ENCODE results near the gene ZSCAN5B.
"Not testable (repeated sequence)": the region's sequence is repeated elsewhere in the genome, so short reads cannot be mapped to it uniquely, and the experiment has no call there.

Gene ZSCAN5B

DNA sequence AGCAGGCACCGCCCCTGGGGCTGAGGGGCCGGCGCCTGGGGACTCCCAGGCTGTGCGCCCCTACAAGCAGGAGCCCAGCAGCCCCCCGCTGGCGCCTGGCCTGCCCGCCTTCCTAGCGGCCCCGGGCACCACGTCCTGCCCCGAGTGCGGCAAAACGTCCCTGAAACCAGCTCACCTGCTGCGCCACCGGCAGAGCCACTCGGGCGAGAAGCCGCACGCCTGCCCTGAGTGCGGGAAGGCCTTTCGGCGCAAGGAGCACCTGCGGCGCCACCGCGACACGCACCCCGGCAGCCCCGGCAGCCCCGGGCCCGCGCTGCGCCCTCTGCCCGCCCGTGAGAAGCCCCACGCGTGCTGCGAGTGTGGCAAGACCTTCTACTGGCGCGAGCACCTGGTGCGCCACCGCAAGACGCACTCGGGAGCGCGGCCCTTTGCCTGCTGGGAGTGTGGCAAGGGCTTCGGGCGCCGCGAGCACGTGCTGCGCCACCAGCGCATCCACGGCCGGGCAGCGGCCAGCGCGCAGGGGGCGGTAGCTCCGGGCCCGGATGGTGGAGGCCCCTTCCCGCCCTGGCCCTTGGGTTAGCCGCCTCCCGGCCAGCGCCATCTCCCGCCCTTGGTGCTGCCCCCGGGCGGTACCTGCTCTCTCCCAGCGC, 37.8 kb downstream of the ZSCAN5B start:
- no peak for TF ChIP-seq POLR2A (IDR thresholded peaks at IDR 0.05; ENCODE audit: low read depth, low read length)
- no peak for DNase-seq (ENCODE audit: insufficient read length, low spot score)
- FAIRE-seq, result no peak

DNA sequence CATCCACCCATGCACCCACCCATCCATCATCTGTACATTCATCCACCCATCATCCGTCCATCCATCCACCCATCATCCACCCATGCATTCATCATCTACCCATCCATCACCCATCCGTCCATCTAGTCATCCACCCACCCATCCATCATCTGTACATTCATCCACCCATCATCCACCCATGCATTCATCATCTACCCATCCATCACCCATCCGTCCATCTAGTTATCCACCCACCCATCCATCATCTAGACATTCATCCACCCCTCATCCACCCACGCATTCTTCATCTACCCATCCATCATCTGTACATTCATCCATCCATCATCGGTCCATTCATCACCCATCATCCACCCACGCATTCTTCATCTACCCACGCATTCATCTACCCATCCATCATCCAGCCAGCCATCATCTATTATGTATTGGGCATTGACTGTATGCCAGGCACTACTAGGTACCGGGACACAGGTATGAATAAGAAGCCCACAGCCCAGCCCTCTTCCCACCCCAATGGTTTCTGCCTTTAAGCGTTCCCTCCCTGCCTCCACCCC, 38.5 kb downstream of the ZSCAN5B start:
- DNase-seq (ENCODE audit: insufficient read length, low spot score) (no peak), FAIRE-seq (no peak)
- no peak for TF ChIP-seq POLR2A (IDR thresholded peaks at IDR 0.05; ENCODE audit: low read depth, low read length)

DNA sequence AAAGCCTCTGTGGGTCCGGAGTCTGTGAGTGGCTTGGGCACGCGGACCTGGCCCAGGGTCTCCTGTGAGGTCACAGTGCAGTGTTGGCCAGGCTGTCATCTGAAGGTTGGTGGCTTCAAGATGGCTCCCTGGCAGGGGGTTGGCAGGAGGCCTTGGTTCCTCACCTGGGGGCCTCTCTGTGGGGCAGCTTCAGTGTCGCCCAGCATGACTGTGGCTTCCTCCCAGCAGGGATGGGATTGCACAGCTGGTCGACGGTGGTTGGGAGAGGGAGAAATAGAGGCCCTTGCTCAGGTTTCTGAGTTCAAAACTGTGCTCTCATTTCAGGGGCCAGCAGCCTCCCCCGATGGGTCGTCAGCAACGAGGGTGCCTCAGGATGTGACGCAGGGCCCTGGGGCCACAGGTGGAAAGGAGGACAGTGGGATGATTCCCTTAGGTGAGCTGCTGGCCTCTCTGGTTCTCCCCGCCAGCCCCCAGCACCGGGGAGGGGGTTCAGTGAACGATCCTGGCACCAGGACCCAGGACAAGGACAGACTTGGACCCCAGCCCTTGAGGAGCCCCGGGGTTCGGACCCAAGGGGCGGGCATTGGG, 39.3 kb downstream of the ZSCAN5B start:
- no peak for TF ChIP-seq POLR2A (IDR thresholded peaks at IDR 0.05; ENCODE audit: low read depth, low read length)
- DNase-seq (ENCODE audit: insufficient read length, low spot score), result no peak
- no peak for FAIRE-seq

DNA sequence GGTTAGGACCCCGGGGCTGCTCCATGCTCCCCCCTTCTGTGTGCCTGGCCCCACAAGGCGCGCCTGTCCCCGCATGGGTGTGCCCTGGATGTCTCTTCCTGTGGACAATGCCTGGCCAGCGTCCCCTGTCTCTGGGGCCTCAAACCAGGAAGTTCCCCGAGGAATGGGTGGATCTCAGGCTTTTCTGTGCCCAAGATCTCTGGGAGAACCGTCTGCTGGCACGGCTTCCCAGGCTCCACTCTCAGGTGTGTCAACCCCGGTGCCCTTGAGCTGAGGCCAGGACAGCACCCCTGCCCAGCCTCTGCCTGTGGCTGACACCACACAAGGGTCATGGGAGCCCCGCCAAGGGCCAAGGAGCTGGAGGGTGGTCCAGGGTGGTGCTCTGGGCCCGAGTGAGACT, 40.8 kb downstream of the ZSCAN5B start:
- no peak for TF ChIP-seq POLR2A (IDR thresholded peaks at IDR 0.05; ENCODE audit: low read depth, low read length)
- DNase-seq (ENCODE audit: insufficient read length, low spot score), result no peak
- FAIRE-seq, result no peak

DNA sequence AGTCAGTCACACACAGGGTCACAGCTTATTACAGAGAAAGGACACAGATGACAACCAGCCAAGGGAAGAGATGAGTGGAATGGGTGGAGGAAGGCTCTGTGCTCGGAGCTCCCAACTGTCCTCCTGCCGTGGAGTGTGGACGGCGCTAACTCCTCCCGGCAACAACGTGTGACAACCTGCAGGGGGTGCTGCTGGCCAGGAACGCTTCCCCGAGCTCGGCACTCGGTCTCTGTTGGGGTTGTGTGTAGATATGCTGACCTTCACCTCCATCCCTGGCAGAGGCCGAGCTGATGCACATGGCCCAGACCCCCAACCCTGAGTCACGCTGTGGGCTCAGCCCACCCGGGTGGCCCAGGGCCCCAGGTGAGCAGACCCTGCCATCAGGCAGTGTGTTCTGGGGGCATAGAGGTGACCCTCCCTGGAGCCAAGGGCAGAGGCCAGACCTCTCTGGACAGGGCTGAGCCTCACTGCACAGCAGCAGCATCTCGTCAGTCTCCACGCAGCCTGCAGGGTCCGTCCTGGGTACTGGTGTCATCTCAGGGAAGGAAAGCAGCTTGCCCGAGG, 42.4 kb downstream of the ZSCAN5B start:
- TF ChIP-seq POLR2A (IDR thresholded peaks at IDR 0.05; ENCODE audit: low read depth, low read length), result no peak
- FAIRE-seq (no peak), DNase-seq (ENCODE audit: insufficient read length, low spot score) (no peak)

DNA sequence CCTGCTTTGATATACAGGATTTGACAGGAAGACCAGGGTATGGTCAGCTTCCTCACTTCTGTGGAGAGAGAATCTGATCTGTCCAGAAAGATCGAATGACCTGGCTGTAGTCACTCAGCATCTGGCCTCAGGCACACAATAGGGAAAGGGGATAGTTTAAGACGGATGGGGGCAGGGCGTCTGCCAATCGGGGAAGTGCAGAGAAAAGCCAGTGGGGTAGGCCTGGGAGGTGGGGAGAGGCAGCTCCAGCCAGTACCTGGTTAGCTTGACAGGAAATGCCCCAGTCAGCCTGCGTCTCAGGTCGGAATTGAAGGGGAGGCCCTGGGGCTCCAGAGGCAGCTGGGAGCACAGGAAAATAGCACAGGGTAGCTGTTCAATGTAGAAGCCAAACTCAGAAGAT, 44.1 kb downstream of the ZSCAN5B start:
- TF ChIP-seq POLR2A (IDR thresholded peaks at IDR 0.05; ENCODE audit: low read depth, low read length), result no peak
- no peak for FAIRE-seq
- no peak for DNase-seq (ENCODE audit: insufficient read length, low spot score)

DNA sequence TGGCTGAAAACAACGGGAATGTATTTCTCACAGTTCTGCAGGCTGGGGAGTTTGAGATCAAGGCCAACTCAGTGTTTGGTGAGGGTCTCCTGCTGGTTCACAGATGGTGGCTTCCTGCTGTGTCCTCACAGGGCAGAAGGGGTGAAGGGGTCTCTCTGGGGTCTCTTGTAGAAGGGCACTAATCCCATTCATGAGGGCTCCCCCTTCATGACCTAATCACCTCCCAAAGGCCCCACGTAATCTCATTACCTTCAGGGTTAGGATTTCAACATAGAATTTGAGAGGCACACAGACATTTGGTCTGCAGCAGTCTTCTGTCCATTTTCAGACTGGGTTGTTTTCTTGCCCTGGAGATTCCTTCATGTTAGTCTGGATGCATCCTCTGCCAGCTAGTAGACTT, 44.9 kb downstream of the ZSCAN5B start:
- FAIRE-seq (no peak), DNase-seq (ENCODE audit: insufficient read length, low spot score) (no peak)
- TF ChIP-seq POLR2A (IDR thresholded peaks at IDR 0.05; ENCODE audit: low read depth, low read length), result no peak

DNA sequence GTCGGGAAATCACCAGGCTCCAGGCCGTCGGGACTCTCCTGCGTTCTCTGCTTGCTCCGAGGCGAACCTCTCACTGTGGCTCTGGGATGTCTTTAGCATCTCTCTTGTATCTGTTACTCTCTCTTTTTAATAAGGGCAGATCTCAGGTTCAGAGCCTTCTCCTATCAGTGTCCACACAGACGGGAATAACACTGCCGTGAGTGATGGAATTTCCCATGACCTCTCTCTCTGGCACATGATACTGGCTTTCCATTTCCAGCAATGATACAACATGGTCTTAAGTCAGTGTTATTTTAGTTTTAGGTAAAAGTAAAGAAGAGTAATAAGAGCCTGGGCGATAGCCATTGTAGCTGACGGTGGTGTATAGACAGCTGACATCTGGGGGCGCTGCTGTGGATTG, 47.2 kb downstream of the ZSCAN5B start:
- FAIRE-seq, result no peak
- DNase-seq (ENCODE audit: insufficient read length, low spot score), result no peak
- TF ChIP-seq POLR2A (IDR thresholded peaks at IDR 0.05; ENCODE audit: low read depth, low read length), result no peak

DNA sequence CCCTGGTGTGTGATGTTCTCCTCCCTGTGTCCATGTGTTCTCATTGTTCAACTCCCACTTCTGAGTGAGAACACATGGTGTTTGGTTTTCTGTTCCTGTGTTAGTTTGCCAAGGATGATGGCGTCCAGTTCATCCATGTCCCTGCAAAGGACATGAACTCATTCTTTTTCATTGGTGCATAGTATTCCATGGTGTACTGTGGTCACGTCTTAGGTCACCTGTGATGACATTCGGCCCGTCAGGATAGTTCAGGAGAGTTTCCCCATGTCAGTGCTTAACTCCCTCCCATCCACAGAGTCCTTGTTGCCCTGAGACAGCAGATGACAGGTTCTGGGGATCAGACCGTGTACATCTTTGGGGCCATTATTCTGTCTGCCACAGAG, 47.9 kb downstream of the ZSCAN5B start:
- FAIRE-seq (no peak), DNase-seq (ENCODE audit: insufficient read length, low spot score) (no peak)
- TF ChIP-seq POLR2A (IDR thresholded peaks at IDR 0.05; ENCODE audit: low read depth, low read length), result no peak

DNA sequence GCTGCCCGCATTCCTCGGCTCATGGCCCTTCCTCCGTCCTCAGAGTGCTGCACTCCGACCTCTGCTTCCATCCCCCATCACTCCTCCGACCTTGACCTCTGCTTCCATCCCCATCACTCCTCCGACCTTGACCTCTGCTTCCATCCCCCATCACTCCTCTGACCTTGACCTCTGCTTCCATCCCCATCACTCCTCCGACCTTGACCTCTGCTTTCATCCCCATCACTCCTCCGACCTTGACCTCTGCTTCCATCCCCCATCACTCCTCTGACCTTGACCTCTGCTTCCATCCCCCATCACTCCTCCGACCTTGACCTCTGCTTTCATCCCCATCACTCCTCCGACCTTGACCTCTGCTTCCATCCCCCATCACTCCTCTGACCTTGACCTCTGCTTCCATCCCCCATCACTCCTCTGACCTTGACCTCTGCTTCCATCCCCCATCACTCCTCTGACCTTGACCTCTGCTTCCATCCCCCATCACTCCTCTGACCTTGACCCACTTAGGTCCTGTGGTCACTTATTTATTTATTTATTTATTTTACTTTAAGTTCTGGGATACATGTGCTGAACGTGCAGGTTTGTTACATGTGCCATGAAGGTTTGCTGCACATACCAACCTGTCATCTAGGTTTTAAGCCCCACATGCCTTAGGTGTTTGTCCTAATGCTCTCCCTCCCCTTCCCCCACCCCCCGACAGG, 48.5 kb downstream of the ZSCAN5B start:
- not testable (repeated sequence) for DNase-seq (ENCODE audit: insufficient read length, low spot score); FAIRE-seq

DNA sequence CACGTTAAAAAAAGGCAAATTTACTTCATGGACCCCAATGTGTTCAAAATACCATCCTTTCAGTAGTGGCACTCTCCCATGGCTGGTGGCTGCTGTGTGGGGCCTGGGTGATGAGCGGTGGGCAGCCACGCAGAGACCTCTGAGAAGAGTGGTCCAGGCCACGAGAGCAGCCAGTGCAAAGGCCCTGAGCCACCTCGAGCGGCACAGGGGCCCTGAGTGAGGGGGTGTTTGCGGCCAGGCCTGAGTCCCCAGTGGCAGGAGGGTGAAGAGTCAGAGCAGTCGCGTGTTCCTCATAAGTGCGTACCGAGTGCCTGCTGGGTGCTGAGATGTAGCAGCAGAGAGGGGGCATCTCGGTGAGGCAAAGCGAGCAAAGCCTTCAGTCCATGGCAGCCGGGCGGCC, 49.5 kb downstream of the ZSCAN5B start:
- no peak for DNase-seq (ENCODE audit: insufficient read length, low spot score)
- TF ChIP-seq POLR2A (IDR thresholded peaks at IDR 0.05; ENCODE audit: low read depth, low read length), result no peak
- FAIRE-seq, result no peak

DNA sequence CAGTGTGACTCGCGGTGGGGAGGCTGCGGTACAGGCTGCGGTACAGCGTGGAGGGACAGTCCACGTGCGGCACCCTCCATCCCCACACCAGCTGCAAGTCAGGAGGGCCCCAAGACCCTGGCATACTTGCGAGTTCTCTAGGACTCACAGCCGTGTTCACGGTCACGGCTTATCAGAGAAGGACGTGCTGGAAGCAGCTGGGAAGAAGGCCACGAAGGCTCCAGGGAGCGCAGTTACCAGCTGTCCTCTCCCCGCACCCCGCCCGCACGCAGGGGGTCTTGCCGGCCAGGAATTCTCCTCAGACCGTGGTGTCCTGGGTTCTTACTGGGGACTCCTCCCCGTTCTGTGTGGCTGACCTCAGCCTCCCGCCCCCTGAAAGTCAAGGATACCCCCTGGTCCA, 50.3 kb downstream of the ZSCAN5B start:
- FAIRE-seq (no peak), DNase-seq (ENCODE audit: insufficient read length, low spot score) (no peak)
- TF ChIP-seq POLR2A (IDR thresholded peaks at IDR 0.05; ENCODE audit: low read depth, low read length), result no peak

DNA sequence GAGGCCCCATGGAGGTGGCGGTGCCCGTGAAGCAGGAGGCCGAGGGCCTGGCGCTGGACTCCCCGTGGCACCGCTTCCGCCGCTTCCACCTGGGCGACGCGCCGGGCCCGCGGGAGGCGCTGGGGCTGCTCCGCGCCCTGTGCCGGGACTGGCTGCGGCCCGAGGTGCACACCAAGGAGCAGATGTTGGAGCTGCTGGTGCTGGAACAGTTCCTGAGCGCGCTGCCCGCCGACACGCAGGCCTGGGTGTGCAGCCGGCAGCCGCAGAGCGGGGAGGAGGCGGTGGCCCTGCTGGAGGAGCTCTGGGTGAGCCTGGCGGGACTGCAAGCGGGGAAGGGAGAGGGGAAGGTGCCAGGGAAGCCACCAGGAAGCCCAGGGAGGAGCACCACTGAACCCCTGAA, 50.7 kb downstream of the ZSCAN5B start:
- FAIRE-seq (no peak), DNase-seq (ENCODE audit: insufficient read length, low spot score) (no peak)
- no peak for TF ChIP-seq POLR2A (IDR thresholded peaks at IDR 0.05; ENCODE audit: low read depth, low read length)

DNA sequence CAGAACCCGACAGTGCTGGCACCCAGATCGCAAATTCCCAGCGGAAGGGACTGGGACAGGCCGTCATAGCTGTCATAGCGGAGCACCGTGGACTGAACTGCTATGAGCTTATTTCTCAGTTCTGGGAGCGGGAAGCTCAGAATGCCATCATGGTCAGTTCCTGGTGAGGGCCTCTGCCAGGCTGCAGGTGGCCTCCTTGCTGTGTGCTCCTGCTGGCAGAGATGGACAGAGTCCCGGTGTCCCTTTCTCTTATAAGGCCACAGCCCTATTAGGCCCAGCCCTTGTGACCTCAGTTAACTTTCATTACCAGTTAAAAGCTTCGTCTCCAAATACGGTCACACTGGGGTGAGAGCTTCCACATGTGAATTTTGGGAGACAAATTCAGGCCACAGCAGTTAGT, 51.9 kb downstream of the ZSCAN5B start:
- no peak for FAIRE-seq
- no peak for TF ChIP-seq POLR2A (IDR thresholded peaks at IDR 0.05; ENCODE audit: low read depth, low read length)
- no peak for DNase-seq (ENCODE audit: insufficient read length, low spot score)

All from H54 (cell line).